BJ (cell line): ENCODE results near the gene FBXW8. TPM values are rescaled to one million over a fixed set of nuclear protein-coding genes. Genes with fewer than 3 reads are reported as not detected.

Source experiments
- CTCF ChIA-PET: fragments of 350-600 bp; formaldehyde crosslinking; extraction: SDS; loops from one replicate; lab custom pipeline; 2021; ENCODE audit warnings: antibody characterized with exemption, inconsistent platforms; lab: Yijun Ruan, JAX
- POLR2A ChIA-PET: fragments of 300-600 bp; sonication (Branson Sonifier 250); formaldehyde crosslinking; extraction: SDS; loops from one replicate; lab custom pipeline; 2021; ENCODE audit warnings: antibody characterized with exemption; lab: Charles Lee
- DNase-seq: peaks from one replicate; pipeline ENCODE4 v3.0.0-alpha.2; 2011; ENCODE audit warnings: low read depth
- H3K27me3 ChIP-seq: 2 replicates; pipeline ENCODE4 v1.6.0; 2011; ENCODE audit warnings: low read length; ENCODE audit not compliant: control insufficient read depth, insufficient read depth
- H3K36me3 ChIP-seq: 2 replicates; pipeline ENCODE4 v1.5.1; 2011; ENCODE audit warnings: low read length; ENCODE audit not compliant: control insufficient read depth, insufficient read depth
- H3K4me3 ChIP-seq: 2 replicates; pipeline ENCODE4 v1.5.1; 2011; ENCODE audit warnings: low read depth, mild to moderate bottlenecking, control low read depth, low read length
- polyA plus RNA-seq: library from polyadenylated mRNA; depleted of rRNA; stranded (reverse); fragments of >200 nt; gene quantifications from 2 replicates; pipeline ENCODE4 v1.2.3, GENCODE V29; 2011
- TF ChIP-seq, protein P1 (sequence below): IDR thresholded peaks from 2 replicates; pipeline ENCODE4 v1.5.1; 2011; ENCODE audit warnings: low read depth, mild to moderate bottlenecking, control low read depth, inconsistent platforms, low read length, moderate library complexity; ENCODE audit not compliant: insufficient read depth

Gene FBXW8
- polyA plus RNA-seq, 1 experiment: 27.3 TPM

GRCh38 chr12:116880817-116881324 lies 29.9 kb upstream of the FBXW8 start:
- H3K36me3 ChIP-seq: no peaks in the 10 kb centered on the region
- CTCF ChIA-PET: interaction anchor here (0.6 to 3.8 kb wide), 9 partner anchors 10 to 235 kb away, joined by 3 to 55 read pairs (median 6); no protein-coding TSS in a partner anchor
- TF ChIP-seq, protein P1, sequence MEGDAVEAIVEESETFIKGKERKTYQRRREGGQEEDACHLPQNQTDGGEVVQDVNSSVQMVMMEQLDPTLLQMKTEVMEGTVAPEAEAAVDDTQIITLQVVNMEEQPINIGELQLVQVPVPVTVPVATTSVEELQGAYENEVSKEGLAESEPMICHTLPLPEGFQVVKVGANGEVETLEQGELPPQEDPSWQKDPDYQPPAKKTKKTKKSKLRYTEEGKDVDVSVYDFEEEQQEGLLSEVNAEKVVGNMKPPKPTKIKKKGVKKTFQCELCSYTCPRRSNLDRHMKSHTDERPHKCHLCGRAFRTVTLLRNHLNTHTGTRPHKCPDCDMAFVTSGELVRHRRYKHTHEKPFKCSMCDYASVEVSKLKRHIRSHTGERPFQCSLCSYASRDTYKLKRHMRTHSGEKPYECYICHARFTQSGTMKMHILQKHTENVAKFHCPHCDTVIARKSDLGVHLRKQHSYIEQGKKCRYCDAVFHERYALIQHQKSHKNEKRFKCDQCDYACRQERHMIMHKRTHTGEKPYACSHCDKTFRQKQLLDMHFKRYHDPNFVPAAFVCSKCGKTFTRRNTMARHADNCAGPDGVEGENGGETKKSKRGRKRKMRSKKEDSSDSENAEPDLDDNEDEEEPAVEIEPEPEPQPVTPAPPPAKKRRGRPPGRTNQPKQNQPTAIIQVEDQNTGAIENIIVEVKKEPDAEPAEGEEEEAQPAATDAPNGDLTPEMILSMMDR: no peak
- POLR2A ChIA-PET: no interaction called here
- peaks cover 49% of the 10 kb centered on the region for H3K27me3 ChIP-seq
- DNase-seq: no peak
- peak overlapping the region; percentile 4; the same call in 1 of the 2 replicates for H3K4me3 ChIP-seq

DNA sequence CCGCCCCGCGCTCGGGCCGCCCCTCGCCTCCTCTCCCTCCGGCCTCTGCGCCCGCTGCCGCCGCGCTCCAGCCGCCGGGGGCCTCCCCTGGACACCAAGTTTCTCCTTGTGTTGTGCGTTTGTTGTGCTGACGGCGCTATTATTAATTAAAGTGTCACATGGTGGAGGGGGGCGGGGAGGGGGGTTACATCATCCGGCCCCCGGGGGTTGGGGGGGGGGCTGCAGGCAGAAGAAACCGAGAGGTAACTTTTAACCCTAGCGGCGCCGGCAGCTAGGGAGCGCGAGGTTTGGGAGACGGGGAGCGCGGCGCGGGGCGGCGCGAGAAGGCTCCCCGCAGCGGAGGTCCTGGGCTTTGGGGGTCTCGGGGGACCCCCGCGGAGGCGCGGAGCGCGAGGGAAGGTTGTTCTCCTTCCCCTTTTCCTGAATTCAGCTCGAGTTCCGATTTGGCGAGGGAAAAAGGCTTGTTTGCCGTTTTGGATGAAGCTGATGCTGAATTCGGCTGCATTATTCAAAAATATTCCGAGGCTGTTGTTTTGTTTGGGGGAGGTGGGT lies 29.3 kb upstream of the FBXW8 start, which contains the start of gene HRK:
TSS of gene HRK (minus strand) at position 117 of the 552 bp plus-strand sequence. CDS start 134 bp downstream, outside the sequence.
- H3K36me3 ChIP-seq: no peaks in the 10 kb centered on the region
- POLR2A ChIA-PET: no interaction called here
- H3K4me3 ChIP-seq: peak within 1 kb of the TSS; percentile 11
- CTCF ChIA-PET: interaction anchor here (0.6 to 3.8 kb wide), 9 partner anchors 12 to 634 kb away, joined by 3 to 55 read pairs (median 6); no protein-coding TSS in a partner anchor
- peaks cover 46% of the 10 kb centered on the region for H3K27me3 ChIP-seq
- DNase-seq: no peak
- TF ChIP-seq, protein P1: no peak

DNA sequence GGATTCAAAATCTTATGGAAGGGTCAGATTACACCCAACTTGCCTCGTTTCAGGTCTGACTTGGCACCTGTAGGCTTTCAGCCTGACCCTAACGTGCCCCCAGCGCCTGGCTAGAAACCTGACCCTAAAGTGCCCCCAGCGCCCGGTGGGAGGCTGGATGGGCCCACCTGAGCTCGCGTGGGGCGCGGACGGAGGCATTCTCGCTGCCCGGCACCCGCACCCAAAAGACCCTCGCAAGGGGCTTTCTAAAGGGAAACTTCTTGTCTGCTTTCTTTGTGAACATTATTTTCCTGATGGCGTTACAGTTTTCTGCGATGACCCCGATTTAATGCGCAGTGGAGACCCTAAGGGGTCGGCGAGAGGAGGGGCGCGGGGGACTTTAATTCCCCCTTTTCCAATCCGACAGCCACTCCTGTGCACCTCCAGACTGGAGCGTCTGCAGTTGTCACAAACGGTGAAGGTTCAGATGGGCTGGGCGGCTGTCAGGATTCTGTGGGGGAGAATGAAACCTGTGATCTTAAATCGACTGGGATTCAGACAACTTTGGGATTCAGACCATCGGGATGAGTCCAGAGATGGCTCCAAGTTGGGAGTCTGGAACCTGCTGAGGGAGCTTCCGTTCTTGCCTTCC lies 28.8 kb upstream of the FBXW8 start:
- CTCF ChIA-PET: interaction anchor here (0.6 to 3.8 kb wide), 17 partner anchors 12 to 919 kb away, joined by 3 to 55 read pairs (median 3); no protein-coding TSS in a partner anchor
- H3K4me3 ChIP-seq: no peak overlapping the region
- POLR2A ChIA-PET: no interaction called here
- TF ChIP-seq, protein P1: no peak
- no peaks in the 10 kb centered on the region for H3K36me3 ChIP-seq
- peaks cover 42% of the 10 kb centered on the region for H3K27me3 ChIP-seq
- DNase-seq: no peak

- H3K36me3 ChIP-seq: no peaks in the 10 kb centered on the region
- TF ChIP-seq, protein P1: peak; percentile 48
- ChIA-PET CTCF (interaction anchor here (0.6 to 3.8 kb wide), 16 partner anchors 13 to 920 kb away, joined by 3 to 55 read pairs (median 3); no protein-coding TSS in a partner anchor), POLR2A (no interaction called here)
- H3K4me3 ChIP-seq: no peak overlapping the region
- DNase-seq: no peak
- H3K27me3 ChIP-seq: peaks cover 44% of the 10 kb centered on the region
These were observed 28.0 kb upstream of the FBXW8 start for GRCh38 chr12:116882742-116883141.

DNA sequence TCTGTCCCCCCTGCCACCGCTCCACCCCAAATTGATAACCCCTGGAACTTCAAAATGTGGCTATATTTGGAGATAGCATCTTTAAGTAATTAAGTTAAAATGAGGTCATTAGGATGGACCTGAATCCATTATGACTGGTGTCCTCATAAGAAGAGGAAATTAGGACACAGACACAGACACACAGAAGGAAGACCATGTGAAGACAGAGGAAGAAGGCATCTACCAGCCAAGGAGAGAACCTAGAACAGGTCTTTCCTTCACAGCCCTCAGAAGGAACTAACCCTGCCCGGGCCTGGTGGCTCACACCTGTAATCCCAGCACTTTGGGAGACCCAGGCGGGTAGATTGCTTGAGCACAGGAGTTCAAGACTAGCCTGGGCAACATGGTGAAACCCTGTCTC lies 25.9 kb upstream of the FBXW8 start:
- TF ChIP-seq, protein P1: no peak
- POLR2A ChIA-PET: no interaction called here
- DNase-seq: no peak
- CTCF ChIA-PET: interaction anchor here (1.0 kb wide), 1 partner anchor 183 kb away, joined by 3 read pairs; no protein-coding TSS in a partner anchor
- Histone ChIP-seq H3K4me3 (no peak overlapping the region), H3K27me3 (peaks cover 35% of the 10 kb centered on the region), H3K36me3 (no peaks in the 10 kb centered on the region)
